Measurements from ENCODE around the gene OSTN.

The OSTN gene

GRCh38 chr3:191292243-191293015, 93.4 kb downstream of the OSTN start:
- DNase-seq (ENCODE audit: low read depth): no peak
- TF ChIP-seq CTCF (IDR thresholded peaks at IDR 0.05; ENCODE audit: control insufficient read depth, insufficient read depth, low read depth, low read length, missing control alignments): no peak
- no peak overlapping the region for H3K4me3 ChIP-seq (ENCODE audit: control insufficient read depth, low read depth, low read length)

GRCh38 chr3:191294291-191294690, 95.2 kb downstream of the OSTN start:
- no peak for DNase-seq (ENCODE audit: low read depth)
- TF ChIP-seq CTCF (IDR thresholded peaks at IDR 0.05; ENCODE audit: control insufficient read depth, insufficient read depth, low read depth, low read length, missing control alignments): no peak
- H3K4me3 ChIP-seq (ENCODE audit: control insufficient read depth, low read depth, low read length): no peak overlapping the region

GRCh38 chr3:191296041-191296541, 97.0 kb downstream of the OSTN start:
- TF ChIP-seq CTCF (IDR thresholded peaks at IDR 0.05; ENCODE audit: control insufficient read depth, insufficient read depth, low read depth, low read length, missing control alignments): no peak
- DNase-seq (ENCODE audit: low read depth): no peak
- no peak overlapping the region for H3K4me3 ChIP-seq (ENCODE audit: control insufficient read depth, low read depth, low read length)

GRCh38 chr3:191298846-191299245, 99.8 kb downstream of the OSTN start:
- TF ChIP-seq CTCF (IDR thresholded peaks at IDR 0.05; ENCODE audit: control insufficient read depth, insufficient read depth, low read depth, low read length, missing control alignments): no peak
- DNase-seq (ENCODE audit: low read depth): no peak
- H3K4me3 ChIP-seq (ENCODE audit: control insufficient read depth, low read depth, low read length): no peak overlapping the region

GRCh38 chr3:191300422-191300821, 101.4 kb downstream of the OSTN start:
- no peak for DNase-seq (ENCODE audit: low read depth)
- TF ChIP-seq CTCF (IDR thresholded peaks at IDR 0.05; ENCODE audit: control insufficient read depth, insufficient read depth, low read depth, low read length, missing control alignments): no peak
- no peak overlapping the region for H3K4me3 ChIP-seq (ENCODE audit: control insufficient read depth, low read depth, low read length)

- no peak for TF ChIP-seq CTCF (IDR thresholded peaks at IDR 0.05; ENCODE audit: control insufficient read depth, insufficient read depth, low read depth, low read length, missing control alignments)
- no peak for DNase-seq (ENCODE audit: low read depth)
- no peak overlapping the region for H3K4me3 ChIP-seq (ENCODE audit: control insufficient read depth, low read depth, low read length)
Observed at GRCh38 chr3:191301017-191301416, 102.0 kb downstream of the OSTN start.
